A549 treated with CpdA at 1 μM for 4 hours (cell line): ENCODE measurements around the gene OR2G6. TPM values are rescaled to one million over a fixed set of nuclear protein-coding genes. Genes with fewer than 3 reads are reported as not detected.

Experiments
- total RNA-seq: library from RNA; stranded (reverse); fragments of 200-300 nt; extraction: Qiagen RNA extraction; gene quantifications from 5 replicates; pipeline ENCODE4 v1.2.3, GENCODE V29; 2022; ENCODE audit warnings: low read depth

Gene OR2G6
- not detected in 5 replicates for total RNA-seq

DNA sequence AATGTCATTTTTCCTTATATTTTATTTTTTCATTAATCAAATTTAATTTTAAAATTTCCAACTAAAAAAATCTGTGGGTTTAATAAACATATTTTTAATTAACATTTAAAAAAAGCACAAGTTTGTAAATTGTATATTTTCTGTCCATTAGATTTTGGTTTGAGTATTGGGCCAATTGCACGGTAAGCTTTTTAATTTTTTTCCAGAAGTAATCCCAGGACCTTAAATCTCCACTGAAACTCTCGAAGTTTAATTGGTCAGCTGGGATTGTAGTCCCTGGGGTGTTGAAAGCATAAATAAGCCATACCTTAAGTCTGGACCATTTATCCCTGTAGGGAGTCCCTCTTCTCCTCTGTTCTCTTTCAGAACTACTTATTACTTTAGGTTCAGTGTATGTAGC, at the start of gene OR2G6:
Gene OR2G6, plus strand, starts transcription at position 301 of the 400 bp plus-strand sequence. CDS start 13,574 bp downstream, outside the sequence.

DNA sequence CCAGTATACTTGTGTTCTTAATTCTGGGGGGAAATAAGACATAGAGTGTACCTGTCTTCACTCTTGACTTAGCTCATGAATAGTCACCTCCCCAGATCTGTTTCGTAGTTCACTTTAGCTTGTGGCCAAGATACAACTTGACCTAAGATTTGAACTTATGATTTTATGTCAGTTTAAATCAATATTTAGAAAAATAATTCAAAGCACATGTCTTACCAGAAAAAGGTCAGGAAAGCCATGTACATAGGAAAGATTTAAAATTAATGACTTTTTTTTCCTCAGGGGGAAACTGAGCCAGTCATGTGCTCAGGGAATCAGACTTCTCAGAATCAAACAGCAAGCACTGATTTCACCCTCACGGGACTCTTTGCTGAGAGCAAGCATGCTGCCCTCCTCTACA, 34.8 kb upstream of the OR2G6 start, which contains the start of gene OR2T3:
Gene OR2T3, plus strand, starts transcription at position 301 of the 400 bp plus-strand sequence. Its CDS starts 0 bp downstream, at position 301.

DNA sequence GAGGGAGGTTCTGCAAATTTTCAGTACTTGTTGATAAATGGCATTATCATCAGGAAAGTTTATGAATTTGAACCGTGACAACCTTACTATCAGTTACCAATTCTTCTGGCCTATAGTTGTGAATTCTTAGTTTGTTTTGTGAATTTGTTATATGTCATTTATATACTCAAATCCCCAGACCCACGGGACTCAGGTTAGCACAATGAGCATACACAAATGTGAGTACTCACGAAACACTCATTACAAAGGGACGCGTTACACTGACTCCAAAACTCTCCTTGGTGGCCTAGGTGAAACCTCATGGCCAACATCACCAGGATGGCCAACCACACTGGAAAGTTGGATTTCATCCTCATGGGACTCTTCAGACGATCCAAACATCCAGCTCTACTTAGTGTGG, 19.6 kb upstream of the OR2G6 start, which contains the start of gene OR2T5:
Gene OR2T5, plus strand, starts transcription at position 301 of the 400 bp plus-strand sequence. Its CDS starts 0 bp downstream, at position 301.

DNA sequence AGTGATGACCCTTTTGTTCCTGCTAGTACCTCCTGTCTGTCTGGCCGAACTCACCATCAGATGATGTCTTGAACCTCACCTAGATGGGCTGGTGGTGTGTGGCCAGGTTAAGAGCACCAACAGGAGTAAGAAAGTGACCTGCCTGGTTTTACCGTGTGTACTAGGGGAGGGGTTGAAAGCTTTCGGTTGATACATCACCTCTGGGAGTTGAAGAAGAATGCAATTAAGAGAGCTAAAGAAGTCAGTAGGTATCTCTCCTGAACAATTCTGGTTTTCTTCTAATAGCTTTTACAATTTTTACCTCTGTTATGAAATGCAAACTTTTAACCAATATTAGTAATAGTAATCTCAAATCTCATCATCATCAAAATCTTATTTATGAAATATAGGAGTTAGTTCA, 54.8 kb downstream of the OR2G6 start, which contains the start of gene OR2T29:
Gene OR2T29, minus strand, starts transcription at position 101 of the 400 bp plus-strand sequence. CDS start 3,281 bp downstream, outside the sequence.

DNA sequence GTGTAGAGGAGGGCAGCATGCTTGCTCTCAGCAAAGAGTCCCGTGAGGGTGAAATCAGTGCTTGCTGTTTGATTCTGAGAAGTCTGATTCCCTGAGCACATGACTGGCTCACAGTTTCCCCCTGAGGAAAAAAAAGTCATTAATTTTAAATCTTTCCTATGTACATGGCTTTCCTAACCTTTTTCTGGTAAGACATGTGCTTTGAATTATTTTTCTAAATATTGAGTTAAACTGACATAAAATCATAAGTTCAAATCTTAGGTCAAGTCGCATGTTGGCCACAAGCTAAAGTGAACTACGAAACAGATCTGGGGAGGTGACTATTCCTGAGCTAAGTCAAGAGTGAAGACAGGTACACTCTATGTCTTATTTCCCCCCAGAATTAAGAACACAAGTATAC, 66.8 kb downstream of the OR2G6 start, which contains the start of gene OR2T34:
Gene OR2T34, minus strand, starts transcription at position 101 of the 400 bp plus-strand sequence. Its CDS starts 0 bp downstream, at position 101.

Other genes with a start within 250 kb of the OR2G6 start
- gene OR2T33, start 230.1 kb upstream of the OR2G6 start, total RNA-seq: not detected in 5 replicates
- not detected in 5 replicates for gene OR2T12, start 204.6 kb upstream of the OR2G6 start, total RNA-seq
- not detected in 5 replicates for gene OR2M7, start 183.5 kb upstream of the OR2G6 start, total RNA-seq
- not detected in 5 replicates for gene OR14C36, start 159.3 kb upstream of the OR2G6 start, total RNA-seq
- not detected in 5 replicates for gene OR2T4, start 146.4 kb upstream of the OR2G6 start, total RNA-seq
- not detected in 5 replicates for gene OR2T6, start 132.3 kb upstream of the OR2G6 start, total RNA-seq
- not detected in 5 replicates for gene OR2T1, start 105.0 kb upstream of the OR2G6 start, total RNA-seq
- gene OR2T2, start 62.4 kb upstream of the OR2G6 start, total RNA-seq: not detected in 5 replicates
- gene OR2T3, start 34.7 kb upstream of the OR2G6 start, total RNA-seq: not detected in 5 replicates
- gene OR2T5, start 19.5 kb upstream of the OR2G6 start, total RNA-seq: not detected in 5 replicates
- not detected in 5 replicates for gene OR2T29, start 54.7 kb downstream of the OR2G6 start, total RNA-seq
- not detected in 5 replicates for gene OR2T34, start 66.7 kb downstream of the OR2G6 start, total RNA-seq
- not detected in 5 replicates for gene OR2T10, start 89.6 kb downstream of the OR2G6 start, total RNA-seq
- not detected in 5 replicates for gene OR2T11, start 127.0 kb downstream of the OR2G6 start, total RNA-seq
- gene OR2T35, start 137.2 kb downstream of the OR2G6 start, total RNA-seq: not detected in 5 replicates
- gene OR2T27, start 147.5 kb downstream of the OR2G6 start, total RNA-seq: not detected in 5 replicates
- gene OR14I1, start 194.7 kb downstream of the OR2G6 start, total RNA-seq: not detected in 5 replicates
- gene LYPD8, start 247.7 kb downstream of the OR2G6 start, total RNA-seq: 0.15 to 0.40 TPM (median 0.26 TPM) in 3 of 5 replicates, not detected in the others